ENCODE results near the gene RUNX1.

The RUNX1 gene

GRCh38 chr21:34936883-34937563, 112.1 kb downstream of the RUNX1 start:
- no peak for ATAC-seq
- TF ChIP-seq ISL1 (CRISPR knock-in tag; IDR thresholded peaks at IDR 0.05) (no peak), POU6F1 (CRISPR knock-in tag; IDR thresholded peaks at IDR 0.05; ENCODE audit: borderline replicate concordance, low read depth) (no peak), ZNF8 (CRISPR knock-in tag; IDR thresholded peaks at IDR 0.05) (peak; percentile 32; the same call in 1 of the 2 replicates), ARNTL (CRISPR knock-in tag; IDR thresholded peaks at IDR 0.05; ENCODE audit: borderline replicate concordance, low read depth) (no peak), ZNF565 (CRISPR knock-in tag; conservative IDR thresholded peaks at IDR 0.05; ENCODE audit: low read depth) (no peak), TSHZ2 (CRISPR knock-in tag; IDR thresholded peaks at IDR 0.05) (no peak), TCF4 (CRISPR knock-in tag; IDR thresholded peaks at IDR 0.05; ENCODE audit: borderline replicate concordance) (no peak), CSRNP3 (CRISPR knock-in tag; IDR thresholded peaks at IDR 0.05) (no peak)

GRCh38 chr21:34936371-34936789, 112.7 kb downstream of the RUNX1 start:
- ATAC-seq, result no peak
- TF ChIP-seq BACH2 (CRISPR knock-in tag; IDR thresholded peaks at IDR 0.05; ENCODE audit: borderline replicate concordance) (no peak), ARNTL (CRISPR knock-in tag; IDR thresholded peaks at IDR 0.05; ENCODE audit: borderline replicate concordance, low read depth) (no peak), PATZ1 (CRISPR knock-in tag; IDR thresholded peaks at IDR 0.05; ENCODE audit: borderline replicate concordance) (no peak), RARB (CRISPR knock-in tag; IDR thresholded peaks at IDR 0.05) (no peak), CREB5 (CRISPR knock-in tag; IDR thresholded peaks at IDR 0.05; ENCODE audit: low read depth) (no peak), GLIS3 (CRISPR knock-in tag; IDR thresholded peaks at IDR 0.05) (no peak), ZNF70 (CRISPR knock-in tag; IDR thresholded peaks at IDR 0.05) (no peak), ZC3H10 (CRISPR knock-in tag; IDR thresholded peaks at IDR 0.05) (no peak), TCF4 (CRISPR knock-in tag; IDR thresholded peaks at IDR 0.05; ENCODE audit: borderline replicate concordance) (no peak), ZNF565 (CRISPR knock-in tag; conservative IDR thresholded peaks at IDR 0.05; ENCODE audit: low read depth) (no peak), TOX (CRISPR knock-in tag; IDR thresholded peaks at IDR 0.05; ENCODE audit: borderline replicate concordance) (no peak)

- no peak for ATAC-seq
- TF ChIP-seq PATZ1 (CRISPR knock-in tag; IDR thresholded peaks at IDR 0.05; ENCODE audit: borderline replicate concordance) (no peak), ESRRG (CRISPR knock-in tag; IDR thresholded peaks at IDR 0.05) (no peak), ZFP3 (CRISPR knock-in tag; IDR thresholded peaks at IDR 0.05) (no peak), SNAI2 (CRISPR knock-in tag; IDR thresholded peaks at IDR 0.05) (no peak), CSRNP3 (CRISPR knock-in tag; IDR thresholded peaks at IDR 0.05) (no peak), ZNF8 (CRISPR knock-in tag; IDR thresholded peaks at IDR 0.05) (no peak), TSHZ2 (CRISPR knock-in tag; IDR thresholded peaks at IDR 0.05) (no peak)
These were observed 113.2 kb downstream of the RUNX1 start for GRCh38 chr21:34935898-34936297.

Data from SK-N-SH treated with all-trans-retinoic acid at 6 μM for 48 hours (cell line).